22Rv1 (cell line): Measurements from ENCODE around the gene ZNF296.

Experiments
- ZFX ChIP-seq: fragments of 450-650 bp; IDR thresholded peaks from 2 replicates; pipeline ENCODE4 v1.6.1; 2017; ENCODE audit warnings: antibody characterized with exemption, borderline replicate concordance
- TF ChIP-seq, protein P1 (sequence below): fragments of 450-650 bp; IDR thresholded peaks from 2 replicates; pipeline ENCODE4 v1.5.1; 2017; ENCODE audit warnings: mild to moderate bottlenecking

GRCh38 chr19:45037393-45038169, 38.7 kb downstream of the ZNF296 start:
- TF ChIP-seq, protein P1, sequence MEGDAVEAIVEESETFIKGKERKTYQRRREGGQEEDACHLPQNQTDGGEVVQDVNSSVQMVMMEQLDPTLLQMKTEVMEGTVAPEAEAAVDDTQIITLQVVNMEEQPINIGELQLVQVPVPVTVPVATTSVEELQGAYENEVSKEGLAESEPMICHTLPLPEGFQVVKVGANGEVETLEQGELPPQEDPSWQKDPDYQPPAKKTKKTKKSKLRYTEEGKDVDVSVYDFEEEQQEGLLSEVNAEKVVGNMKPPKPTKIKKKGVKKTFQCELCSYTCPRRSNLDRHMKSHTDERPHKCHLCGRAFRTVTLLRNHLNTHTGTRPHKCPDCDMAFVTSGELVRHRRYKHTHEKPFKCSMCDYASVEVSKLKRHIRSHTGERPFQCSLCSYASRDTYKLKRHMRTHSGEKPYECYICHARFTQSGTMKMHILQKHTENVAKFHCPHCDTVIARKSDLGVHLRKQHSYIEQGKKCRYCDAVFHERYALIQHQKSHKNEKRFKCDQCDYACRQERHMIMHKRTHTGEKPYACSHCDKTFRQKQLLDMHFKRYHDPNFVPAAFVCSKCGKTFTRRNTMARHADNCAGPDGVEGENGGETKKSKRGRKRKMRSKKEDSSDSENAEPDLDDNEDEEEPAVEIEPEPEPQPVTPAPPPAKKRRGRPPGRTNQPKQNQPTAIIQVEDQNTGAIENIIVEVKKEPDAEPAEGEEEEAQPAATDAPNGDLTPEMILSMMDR: no peak
- TF ChIP-seq ZFX: no peak
